Subcutaneous abdominal adipose tissue (tissue), 5 donors: ENCODE data around the gene SPAG17.
A peak's percentile ranks its signal among the peaks of the same experiment; 100 is the strongest.

Experiments
- H3K27ac ChIP-seq: one replicate; pipeline ENCODE4 v1.7.0; 2013; ENCODE audit warnings: low read depth, mild to moderate bottlenecking, inconsistent platforms, low read length, moderate library complexity
- H3K27me3 ChIP-seq, 5 donors: one replicate each; pipeline ENCODE4 v1.7.0; 2013; ENCODE audit warnings: low read length in 5 of 5, inconsistent platforms in 1 of 5; ENCODE audit not compliant: control insufficient read depth in 5 of 5, insufficient read depth in 4 of 5
- H3K36me3 ChIP-seq, 5 donors: one replicate each; pipeline ENCODE4 v1.7.0; 2013; ENCODE audit warnings: low read length in 5 of 5; ENCODE audit not compliant: control insufficient read depth in 5 of 5, insufficient read depth in 5 of 5
- H3K4me1 ChIP-seq, 5 donors: one replicate each; pipeline ENCODE4 v1.7.0; 2013; ENCODE audit warnings: low read length in 5 of 5, mild to moderate bottlenecking in 3 of 5, moderate library complexity in 1 of 5; ENCODE audit not compliant: control insufficient read depth in 5 of 5, insufficient read depth in 5 of 5
- H3K4me3 ChIP-seq, 5 donors: one replicate each; pipeline ENCODE4 v1.7.0; 2013; ENCODE audit warnings: low read length in 5 of 5, low read depth in 1 of 5
- H3K9ac ChIP-seq, 5 donors: one replicate each; pipeline ENCODE4 v1.7.0; 2013; ENCODE audit warnings: low read length in 5 of 5, mild to moderate bottlenecking in 4 of 5, moderate library complexity in 3 of 5
- H3K9me3 ChIP-seq, 5 donors: one replicate each; pipeline ENCODE4 v1.7.0; 2013; ENCODE audit warnings: low read length in 5 of 5; ENCODE audit not compliant: control insufficient read depth in 5 of 5
- donor health status: healthy.
- donor health status: healthy.
- donor health status: healthy.
- donor health status: healthy.
- donor health status: healthy.

SPAG17 gene

GRCh38 chr1:118148034-118148433, 37.0 kb downstream of the SPAG17 start:
- peaks cover 0 to 27% (median 18%) of the 10 kb centered on the region in 5 donors for H3K4me1 ChIP-seq
- peak overlapping the region; percentile 74 for H3K27ac ChIP-seq
- no peaks in the 10 kb centered on the region for H3K36me3 ChIP-seq
- H3K4me3 ChIP-seq = peak overlapping the region in 1 of 5 donors; percentile 32
- no peaks in the 10 kb centered on the region for H3K9me3 ChIP-seq
- peak overlapping the region in 1 of 5 donors; percentile 60 for H3K9ac ChIP-seq
- no peaks in the 10 kb centered on the region for H3K27me3 ChIP-seq

- H3K36me3 ChIP-seq = no peaks in the 10 kb centered on the region
- H3K4me3 ChIP-seq = no peak overlapping the region
- no peaks in the 10 kb centered on the region for H3K9me3 ChIP-seq
- H3K27ac ChIP-seq = peak overlapping the region; percentile 74
- peaks cover 0 to 27% (median 18%) of the 10 kb centered on the region in 5 donors for H3K4me1 ChIP-seq
- peak overlapping the region in 1 of 5 donors; percentile 60 for H3K9ac ChIP-seq
- no peaks in the 10 kb centered on the region for H3K27me3 ChIP-seq
These were observed 37.5 kb downstream of the SPAG17 start for GRCh38 chr1:118147522-118147921.

GRCh38 chr1:118145721-118146120, 39.3 kb downstream of the SPAG17 start:
- no peaks in the 10 kb centered on the region for H3K9me3 ChIP-seq
- H3K4me1 ChIP-seq = peaks cover 0 to 27% (median 18%) of the 10 kb centered on the region in 5 donors
- no peak overlapping the region for H3K4me3 ChIP-seq
- H3K27me3 ChIP-seq = no peaks in the 10 kb centered on the region
- H3K36me3 ChIP-seq = no peaks in the 10 kb centered on the region
- H3K27ac ChIP-seq = no peak overlapping the region
- no peak overlapping the region for H3K9ac ChIP-seq

GRCh38 chr1:118144684-118145083, 40.3 kb downstream of the SPAG17 start:
- H3K4me1 ChIP-seq = peaks cover 0 to 27% (median 18%) of the 10 kb centered on the region in 5 donors
- no peak overlapping the region for H3K4me3 ChIP-seq
- no peaks in the 10 kb centered on the region for H3K27me3 ChIP-seq
- peaks cover 0 to under 1% (median 0%) of the 10 kb centered on the region in 5 donors for H3K36me3 ChIP-seq
- H3K9ac ChIP-seq = no peak overlapping the region
- peak overlapping the region; percentile 47 for H3K27ac ChIP-seq
- no peaks in the 10 kb centered on the region for H3K9me3 ChIP-seq

GRCh38 chr1:118143831-118144230, 41.2 kb downstream of the SPAG17 start:
- Histone ChIP-seq H3K27ac (peak overlapping the region; percentile 47), H3K9ac (no peak overlapping the region), H3K27me3 (no peaks in the 10 kb centered on the region), H3K9me3 (no peaks in the 10 kb centered on the region), H3K4me3 (no peak overlapping the region), H3K36me3 (peaks cover 0 to 5% (median 0%) of the 10 kb centered on the region in 5 donors), H3K4me1 (peaks cover 0 to 27% (median 18%) of the 10 kb centered on the region in 5 donors)

- Histone ChIP-seq H3K36me3 (peaks cover 0 to 5% (median 0%) of the 10 kb centered on the region in 5 donors), H3K27me3 (no peaks in the 10 kb centered on the region), H3K4me1 (peaks cover 0 to 26% (median 17%) of the 10 kb centered on the region in 5 donors), H3K4me3 (no peak overlapping the region), H3K27ac (no peak overlapping the region), H3K9me3 (no peaks in the 10 kb centered on the region), H3K9ac (no peak overlapping the region)
These were observed 41.9 kb downstream of the SPAG17 start for GRCh38 chr1:118143121-118143520.

GRCh38 chr1:118142546-118142945, 42.5 kb downstream of the SPAG17 start:
- peaks cover 0 to 5% (median 0%) of the 10 kb centered on the region in 5 donors for H3K36me3 ChIP-seq
- H3K27ac ChIP-seq = no peak overlapping the region
- no peaks in the 10 kb centered on the region for H3K27me3 ChIP-seq
- H3K4me3 ChIP-seq = no peak overlapping the region
- no peaks in the 10 kb centered on the region for H3K9me3 ChIP-seq
- H3K4me1 ChIP-seq = peaks cover 0 to 24% (median 16%) of the 10 kb centered on the region in 5 donors
- no peak overlapping the region for H3K9ac ChIP-seq

GRCh38 chr1:118137900-118138299, 47.1 kb downstream of the SPAG17 start:
- Histone ChIP-seq H3K4me1 (peaks cover 8 to 37% (median 32%) of the 10 kb centered on the region in 5 donors), H3K27ac (no peak overlapping the region), H3K9ac (no peak overlapping the region)

GRCh38 chr1:118136187-118136941, 48.7 kb downstream of the SPAG17 start:
- Histone ChIP-seq H3K27me3 (no peaks in the 10 kb centered on the region), H3K27ac (peak overlapping the region; percentile 91), H3K4me3 (peak overlapping the region in 2 of 5 donors; percentile 5 to 14), H3K9me3 (no peaks in the 10 kb centered on the region), H3K9ac (peak overlapping the region in 2 of 5 donors; percentile 32 to 64), H3K36me3 (peaks cover 0 to 5% (median 0%) of the 10 kb centered on the region in 5 donors), H3K4me1 (peaks cover 8 to 37% (median 32%) of the 10 kb centered on the region in 5 donors)

More at GRCh38 chr1:118137900-118138299, 47.1 kb downstream of the SPAG17 start:
- Histone ChIP-seq H3K4me3 (no peak overlapping the region), H3K36me3 (peaks cover 0 to 5% (median 0%) of the 10 kb centered on the region in 5 donors), H3K9me3 (no peaks in the 10 kb centered on the region), H3K27me3 (no peaks in the 10 kb centered on the region)

- no peak overlapping the region for H3K9ac ChIP-seq
- no peaks in the 10 kb centered on the region for H3K36me3 ChIP-seq
- H3K4me3 ChIP-seq = no peak overlapping the region
- no peaks in the 10 kb centered on the region for H3K27me3 ChIP-seq
- H3K4me1 ChIP-seq = peaks cover 8 to 28% (median 23%) of the 10 kb centered on the region in 5 donors
- no peak overlapping the region for H3K27ac ChIP-seq
- H3K9me3 ChIP-seq = no peaks in the 10 kb centered on the region
These were observed 53.0 kb downstream of the SPAG17 start for GRCh38 chr1:118132000-118132399.
